HFF-Myc (cell line): ENCODE results near the gene TRIM26.
"Not testable (repeated sequence)": the region's sequence is repeated elsewhere in the genome, so short reads cannot be mapped to it uniquely, and the experiment has no call there.

Experiments used
- DNase-seq: peaks from one replicate; pipeline ENCODE4 v3.0.0-alpha.2; 2011; ENCODE audit warnings: low read depth; ENCODE audit errors: extremely low read depth
- H3K4me3 ChIP-seq: replicated peaks from 2 replicates; pipeline ENCODE4 v1.5.1; 2011; ENCODE audit warnings: low read depth, mild to moderate bottlenecking, control low read depth, low read length
- CTCF ChIP-seq: IDR thresholded peaks from 2 replicates; pipeline ENCODE4 v1.5.1; 2012; ENCODE audit warnings: mild to moderate bottlenecking, low read depth, low read length, control low read depth; ENCODE audit errors: missing control alignments

Gene TRIM26

GRCh38 chr6:30171677-30172471 is 41.3 kb downstream of the TRIM26 start:
- H3K4me3 ChIP-seq = peak overlapping the region; percentile 5
- DNase-seq = no peak
- peak; percentile 14 for TF ChIP-seq CTCF

GRCh38 chr6:30169658-30170614 is 43.3 kb downstream of the TRIM26 start:
- DNase-seq = peak; percentile 32
- peak; percentile 79 for TF ChIP-seq CTCF
- no peak overlapping the region for H3K4me3 ChIP-seq

GRCh38 chr6:30168741-30169140 is 44.5 kb downstream of the TRIM26 start:
- no peak for TF ChIP-seq CTCF
- no peak for DNase-seq
- H3K4me3 ChIP-seq = no peak overlapping the region

- DNase-seq = no peak
- no peak overlapping the region for H3K4me3 ChIP-seq
- no peak for TF ChIP-seq CTCF
These were observed 46.1 kb downstream of the TRIM26 start for GRCh38 chr6:30167101-30167500.

- DNase-seq, H3K4me3 ChIP-seq: not testable (repeated sequence)
These were observed 48.0 kb downstream of the TRIM26 start for GRCh38 chr6:30165238-30165637.

- TF ChIP-seq CTCF = no peak
- no peak overlapping the region for H3K4me3 ChIP-seq
- no peak for DNase-seq
These were observed 48.5 kb downstream of the TRIM26 start for GRCh38 chr6:30164714-30165113.
